SU-DHL-6 (cell line): Measurements from ENCODE around the gene LRRC56.

Experiments
- H2AFZ ChIP-seq: fragments of 200-600 bp; sonication (generic); 2 replicates; pipeline ENCODE4 v1.6.1; 2014; ENCODE audit warnings: low read depth, mild to moderate bottlenecking, moderate library complexity, mixed read lengths, antibody characterized with exemption, low read length; ENCODE audit not compliant: severe bottlenecking
- H3F3A ChIP-seq: fragments of 200-600 bp; shearing (Covaris generic); 2 replicates; pipeline ENCODE4 v1.6.0; 2016; ENCODE audit warnings: antibody characterized with exemption, mild to moderate bottlenecking; ENCODE audit not compliant: insufficient read depth
- H3K27ac ChIP-seq: fragments of 200-600 bp; sonication (generic); 2 replicates; pipeline ENCODE4 v1.5.1; 2016; ENCODE audit warnings: low read depth, mild to moderate bottlenecking, low read length, moderate library complexity, mixed read lengths
- H3K27me3 ChIP-seq: fragments of 200-600 bp; sonication (generic), shearing (Covaris generic); 2 replicates; pipeline ENCODE4 v1.6.0; 2014; ENCODE audit warnings: mild to moderate bottlenecking, low read length
- H3K36me3 ChIP-seq: fragments of 200-600 bp; sonication (generic); 2 replicates; pipeline ENCODE4 v1.6.1; 2014; ENCODE audit warnings: mild to moderate bottlenecking, low read length, mixed read lengths
- H3K4me2 ChIP-seq: fragments of 300-600, 200-600 bp; shearing (Covaris generic), sonication (generic); 2 replicates; pipeline ENCODE4 v1.6.0; 2014; ENCODE audit warnings: low read length, low read depth, mild to moderate bottlenecking; ENCODE audit not compliant: poor library complexity, severe bottlenecking
- H3K4me3 ChIP-seq: fragments of 200-600 bp; sonication (generic); 2 replicates; pipeline ENCODE4 v1.5.1; 2014; ENCODE audit warnings: antibody characterized with exemption, low read length, mild to moderate bottlenecking, mixed read lengths; ENCODE audit not compliant: insufficient read depth, poor library complexity, severe bottlenecking
- H3K79me2 ChIP-seq: fragments of 200-600 bp; sonication (generic); 2 replicates; pipeline ENCODE4 v1.6.1; 2014; ENCODE audit warnings: mild to moderate bottlenecking, low read length, moderate library complexity; ENCODE audit not compliant: insufficient read depth
- H3K9ac ChIP-seq: fragments of 200-600 bp; sonication (generic); 2 replicates; pipeline ENCODE4 v1.7.0; 2014; ENCODE audit warnings: mild to moderate bottlenecking, low read length
- H3K9me2 ChIP-seq: fragments of 200-600 bp; sonication (generic); replicated peaks from 2 replicates; pipeline ENCODE4 v1.6.1; 2014; ENCODE audit warnings: low read length; ENCODE audit not compliant: insufficient read depth
- H3K9me3 ChIP-seq: fragments of 200-600 bp; sonication (generic); 2 replicates; pipeline ENCODE4 v1.6.1; 2014; ENCODE audit warnings: low read length, mixed read lengths; ENCODE audit not compliant: insufficient read depth
- H4K20me1 ChIP-seq: fragments of 200-600 bp; sonication (generic); 2 replicates; pipeline ENCODE4 v1.6.1; 2014; ENCODE audit warnings: low read depth, mild to moderate bottlenecking, antibody characterized with exemption, low read length, moderate library complexity, mixed read lengths
- EZH2phosphoT487 ChIP-seq: fragments of 200-600 bp; sonication (generic), shearing (Covaris generic); conservative IDR thresholded peaks from 2 replicates; pipeline ENCODE4 v1.6.1; 2018; ENCODE audit warnings: mild to moderate bottlenecking, antibody characterized with exemption, low read length, moderate library complexity, mixed read lengths
- TF ChIP-seq, protein P1 (sequence below): fragments of 200-600 bp; sonication (generic); IDR thresholded peaks from one replicate; pipeline ENCODE4 v1.5.1; 2017; ENCODE audit warnings: antibody characterized with exemption, mild to moderate bottlenecking, low read length, moderate library complexity; ENCODE audit not compliant: insufficient read depth, poor library complexity, severe bottlenecking

The LRRC56 gene

DNA sequence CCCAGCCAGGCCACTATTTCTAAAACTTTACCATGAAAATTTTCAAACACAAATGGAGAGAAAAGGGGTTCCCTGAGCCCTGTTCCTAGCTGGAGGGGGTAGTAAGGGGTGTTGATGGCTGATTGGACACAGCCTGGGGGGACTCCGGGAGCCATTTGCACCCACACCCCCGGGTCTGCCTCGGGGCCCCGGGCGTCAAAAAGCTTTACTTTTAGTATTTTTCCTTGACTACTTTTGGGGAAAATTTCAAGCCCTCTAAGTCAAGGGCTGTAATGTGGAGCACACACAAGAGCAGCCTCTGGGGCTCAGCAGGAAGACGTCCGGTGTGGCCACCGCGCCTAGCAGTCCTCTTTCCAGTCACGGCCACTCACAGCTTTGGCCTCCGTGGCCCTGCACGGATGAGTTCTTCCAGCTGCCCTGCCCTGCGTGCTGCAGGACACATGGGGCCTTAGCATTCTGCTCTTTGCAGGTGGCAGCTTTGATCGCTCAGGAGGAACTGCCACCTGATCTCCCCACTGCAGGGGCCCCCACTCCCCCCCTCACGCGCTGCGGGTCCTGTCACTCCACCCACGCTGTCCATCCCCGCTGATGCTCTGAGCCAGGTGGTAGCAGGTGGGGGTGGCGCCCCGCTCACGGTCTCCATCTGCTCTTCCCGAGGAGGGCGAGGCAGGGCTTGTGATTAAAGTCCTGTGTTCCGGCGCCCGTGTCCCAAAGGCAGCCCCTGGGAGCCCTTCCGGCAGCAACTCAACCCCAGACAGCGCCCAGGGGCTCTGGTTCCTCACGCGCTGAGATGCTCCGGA, 44.7 kb upstream of the LRRC56 start:
- no peaks in the 10 kb centered on the region for H3K9me3 ChIP-seq
- TF ChIP-seq EZH2phosphoT487 = no peak
- TF ChIP-seq, protein P1, sequence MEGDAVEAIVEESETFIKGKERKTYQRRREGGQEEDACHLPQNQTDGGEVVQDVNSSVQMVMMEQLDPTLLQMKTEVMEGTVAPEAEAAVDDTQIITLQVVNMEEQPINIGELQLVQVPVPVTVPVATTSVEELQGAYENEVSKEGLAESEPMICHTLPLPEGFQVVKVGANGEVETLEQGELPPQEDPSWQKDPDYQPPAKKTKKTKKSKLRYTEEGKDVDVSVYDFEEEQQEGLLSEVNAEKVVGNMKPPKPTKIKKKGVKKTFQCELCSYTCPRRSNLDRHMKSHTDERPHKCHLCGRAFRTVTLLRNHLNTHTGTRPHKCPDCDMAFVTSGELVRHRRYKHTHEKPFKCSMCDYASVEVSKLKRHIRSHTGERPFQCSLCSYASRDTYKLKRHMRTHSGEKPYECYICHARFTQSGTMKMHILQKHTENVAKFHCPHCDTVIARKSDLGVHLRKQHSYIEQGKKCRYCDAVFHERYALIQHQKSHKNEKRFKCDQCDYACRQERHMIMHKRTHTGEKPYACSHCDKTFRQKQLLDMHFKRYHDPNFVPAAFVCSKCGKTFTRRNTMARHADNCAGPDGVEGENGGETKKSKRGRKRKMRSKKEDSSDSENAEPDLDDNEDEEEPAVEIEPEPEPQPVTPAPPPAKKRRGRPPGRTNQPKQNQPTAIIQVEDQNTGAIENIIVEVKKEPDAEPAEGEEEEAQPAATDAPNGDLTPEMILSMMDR = no peak
- H3K9me2 ChIP-seq = no peaks in the 10 kb centered on the region
- H3K4me3 ChIP-seq = no peak overlapping the region
- H3K36me3 ChIP-seq = no peaks in the 10 kb centered on the region
- H3K9ac ChIP-seq = no peak overlapping the region
- peak overlapping the region; percentile 1 for H3K4me2 ChIP-seq
- H2AFZ ChIP-seq = no peak overlapping the region
- H3K27me3 ChIP-seq = no peaks in the 10 kb centered on the region
- no peaks in the 10 kb centered on the region for H4K20me1 ChIP-seq
- H3K79me2 ChIP-seq = no peaks in the 10 kb centered on the region
- 0 out of 2 replicates have a peak, but pooled peaks cover 3% of the 10 kb centered on the region for H3F3A ChIP-seq
- H3K27ac ChIP-seq = peak overlapping the region; percentile 49

GRCh38 chr11:494761-495536, 42.4 kb upstream of the LRRC56 start:
- H3K79me2 ChIP-seq = no peaks in the 10 kb centered on the region
- no peak overlapping the region for H3K27ac ChIP-seq
- H3K9me3 ChIP-seq = no peaks in the 10 kb centered on the region
- H3K4me3 ChIP-seq = no peak overlapping the region
- no peaks in the 10 kb centered on the region for H3K9me2 ChIP-seq
- H3K9ac ChIP-seq = no peak overlapping the region
- no peak overlapping the region for H3K4me2 ChIP-seq
- no peak overlapping the region for H2AFZ ChIP-seq
- no peaks in the 10 kb centered on the region for H3K27me3 ChIP-seq
- 0 out of 2 replicates have a peak, but pooled peaks cover 3% of the 10 kb centered on the region for H3F3A ChIP-seq
- no peaks in the 10 kb centered on the region for H4K20me1 ChIP-seq
- TF ChIP-seq, protein P1 = no peak
- TF ChIP-seq EZH2phosphoT487 = no peak
- no peaks in the 10 kb centered on the region for H3K36me3 ChIP-seq

GRCh38 chr11:495537-495931, 41.8 kb upstream of the LRRC56 start:
- Histone ChIP-seq H3K79me2 (no peaks in the 10 kb centered on the region), H3F3A (0 out of 2 replicates have a peak, but pooled peaks cover 3% of the 10 kb centered on the region), H4K20me1 (no peaks in the 10 kb centered on the region), H3K27me3 (no peaks in the 10 kb centered on the region), H2AFZ (no peak overlapping the region), H3K9ac (no peak overlapping the region), H3K9me3 (no peaks in the 10 kb centered on the region), H3K4me3 (no peak overlapping the region), H3K36me3 (no peaks in the 10 kb centered on the region), H3K27ac (no peak overlapping the region), H3K4me2 (no peak overlapping the region), H3K9me2 (no peaks in the 10 kb centered on the region)
- no peak for TF ChIP-seq EZH2phosphoT487
- TF ChIP-seq, protein P1 = no peak
